SHP77 (cell line): ENCODE measurements around the gene MRPS23.

ENCODE experiments used
- DNase-seq, 2 experiments: peaks; one replicate each; lab custom pipeline; 2025; lab: John Stamatoyannopoulos, UW

Gene MRPS23

DNA sequence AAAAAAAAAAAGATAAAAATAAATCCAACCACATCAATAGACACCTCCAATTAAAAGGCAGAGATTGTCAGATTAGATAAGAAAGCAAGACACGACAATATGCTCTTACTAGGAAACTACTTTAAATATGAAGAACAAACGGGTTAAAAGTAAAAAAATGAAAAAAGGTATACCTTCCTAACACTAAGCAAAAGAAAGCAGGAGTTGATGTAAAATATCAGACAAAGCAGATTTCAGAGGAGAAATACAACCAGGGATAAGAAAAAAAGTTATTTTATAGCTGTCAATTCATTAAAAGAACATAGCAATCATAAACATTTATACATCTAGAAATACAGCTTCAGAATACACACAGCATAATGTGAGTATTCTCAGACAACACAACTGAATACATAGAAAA is 55.0 kb downstream of the MRPS23 start:
- no peak for DNase-seq

GRCh38 chr17:57788725-57789124 is 61.1 kb downstream of the MRPS23 start:
- no peak for DNase-seq

- DNase-seq, result no peak
These were observed 64.8 kb downstream of the MRPS23 start for GRCh38 chr17:57785022-57785421.
